ENCODE data around the gene MAB21L4. TPM values are rescaled to one million over a fixed set of nuclear protein-coding genes. Genes with fewer than 3 reads are reported as not detected.

MAB21L4 gene
- total RNA-seq, 4 donors from 2014 or later = 0.33 to 0.81 TPM; not detected in 2

- no peak for DNase-seq
- Histone ChIP-seq H3K9me3 (no peaks in the 10 kb centered on the region), H3K36me3 (no peaks in the 10 kb centered on the region), H3K4me3 (replicated peaks in 1 of 3) (no peak overlapping the region), H3K27me3 (no peaks in the 10 kb centered on the region), H3K27ac (no peak overlapping the region), H3K4me1 (peaks cover 0 to 5% of the 10 kb centered on the region in 2 donors)
- no peak for TF ChIP-seq POLR2A (IDR thresholded peaks at IDR 0.05)
- no peak for TF ChIP-seq CTCF (IDR thresholded peaks at IDR 0.05)
- intact Hi-C loops (cut with DNase I) = no loop called here
- 90 to 94% methylated on average over 12 to 14 of the region's 14 CpGs for WGBS, 2 donors
Observed at GRCh38 chr2:240925191-240925567, 29.2 kb upstream of the MAB21L4 start.

- WGBS, 2 donors = 71 to 82% methylated on average over 7 to 11 of the region's 15 CpGs
- Histone ChIP-seq H3K9me3 (no peaks in the 10 kb centered on the region), H3K27me3 (no peaks in the 10 kb centered on the region), H3K4me3 (replicated peaks in 1 of 3) (no peak overlapping the region), H3K36me3 (no peaks in the 10 kb centered on the region), H3K27ac (no peak overlapping the region), H3K4me1 (peaks cover 0 to 5% of the 10 kb centered on the region in 2 donors)
- intact Hi-C loops (cut with DNase I) = no loop called here
- peak in 1 of 2 donors; percentile 3 for DNase-seq
- TF ChIP-seq POLR2A (IDR thresholded peaks at IDR 0.05) (no peak), CTCF (IDR thresholded peaks at IDR 0.05) (no peak)
Observed at GRCh38 chr2:240922982-240923537, 27.1 kb upstream of the MAB21L4 start.

- peaks cover 0 to 11% of the 10 kb centered on the region in 2 donors for H3K4me1 ChIP-seq
- 80 to 90% methylated on average over 4 to 8 of the region's 18 CpGs for WGBS, 2 donors
- H3K27ac ChIP-seq = no peak overlapping the region
- H3K9me3 ChIP-seq = no peaks in the 10 kb centered on the region
- no peaks in the 10 kb centered on the region for H3K36me3 ChIP-seq
- no peak for DNase-seq
- no peak overlapping the region for H3K4me3 ChIP-seq (replicated peaks in 1 of 3)
- no peak for TF ChIP-seq POLR2A (IDR thresholded peaks at IDR 0.05)
- no peak for TF ChIP-seq CTCF (IDR thresholded peaks at IDR 0.05)
- no peaks in the 10 kb centered on the region for H3K27me3 ChIP-seq
- intact Hi-C loops (cut with DNase I) = no loop called here
Observed at GRCh38 chr2:240922245-240922981, 26.5 kb upstream of the MAB21L4 start.

- TF ChIP-seq CTCF (IDR thresholded peaks at IDR 0.05) = no peak
- no peak for TF ChIP-seq POLR2A (IDR thresholded peaks at IDR 0.05)
- H3K27me3 ChIP-seq = no peaks in the 10 kb centered on the region
- no peaks in the 10 kb centered on the region for H3K36me3 ChIP-seq
- 80 to 100% methylated on average over 1 of the region's 1 CpG for WGBS, 2 donors
- intact Hi-C loops (cut with DNase I) = no loop called here
- no peak for DNase-seq
- H3K4me3 ChIP-seq (replicated peaks in 1 of 3) = no peak overlapping the region
- H3K27ac ChIP-seq = no peak overlapping the region
- H3K9me3 ChIP-seq = no peaks in the 10 kb centered on the region
- H3K4me1 ChIP-seq = peaks cover 0 to 16% of the 10 kb centered on the region in 2 donors
Observed at GRCh38 chr2:240921995-240922244, 26.0 kb upstream of the MAB21L4 start.

GRCh38 chr2:240921311-240921994, 25.5 kb upstream of the MAB21L4 start:
- intact Hi-C loops (cut with DNase I) = no loop called here
- WGBS, 2 donors = 76 to 79% methylated on average over 7 of the region's 13 CpGs
- H3K4me1 ChIP-seq = peaks cover 0 to 21% of the 10 kb centered on the region in 2 donors
- no peaks in the 10 kb centered on the region for H3K27me3 ChIP-seq
- TF ChIP-seq CTCF (IDR thresholded peaks at IDR 0.05) = no peak
- TF ChIP-seq POLR2A (IDR thresholded peaks at IDR 0.05) = no peak
- no peaks in the 10 kb centered on the region for H3K9me3 ChIP-seq
- peak overlapping the region in 1 of 3 donors; percentile 51 for H3K27ac ChIP-seq
- no peaks in the 10 kb centered on the region for H3K36me3 ChIP-seq
- H3K4me3 ChIP-seq (replicated peaks in 1 of 3) = no peak overlapping the region
- peak in 1 of 2 donors; percentile 16 for DNase-seq

Measured in thyroid gland (tissue), 4 donors.